ENCODE results near the gene DMD. TPM values are rescaled to one million over a fixed set of nuclear protein-coding genes. Genes with fewer than 3 reads are reported as not detected.

The DMD gene
- total RNA-seq, 1 donor from 2014 or later = 143 TPM

- no peaks in the 10 kb centered on the region for H3K9me3 ChIP-seq (replicated peaks)
- no peak overlapping the region for H3K27ac ChIP-seq (replicated peaks)
- intact Hi-C loops (cut with micrococcal nuclease) = no loop called here
- no peaks in the 10 kb centered on the region for H3K27me3 ChIP-seq (ENCODE audit: low read depth)
- H3K4me1 ChIP-seq = no peaks in the 10 kb centered on the region
- no peak for DNase-seq
- H3K4me3 ChIP-seq = no peak overlapping the region
- no peak for TF ChIP-seq CTCF (IDR thresholded peaks at IDR 0.05; ENCODE audit: borderline replicate concordance)
- peaks cover 18% of the 10 kb centered on the region for H3K36me3 ChIP-seq
Observed at GRCh38 chrX:31138124-31138523, 2073.2 kb downstream of the DMD start.

- peaks cover 7% of the 10 kb centered on the region for H3K4me1 ChIP-seq
- no peaks in the 10 kb centered on the region for H3K9me3 ChIP-seq (replicated peaks)
- no peak overlapping the region for H3K4me3 ChIP-seq
- no peak overlapping the region for H3K27ac ChIP-seq (replicated peaks)
- intact Hi-C loops (cut with micrococcal nuclease) = no loop called here
- DNase-seq = no peak
- H3K27me3 ChIP-seq (ENCODE audit: low read depth) = no peaks in the 10 kb centered on the region
- no peak for TF ChIP-seq CTCF (IDR thresholded peaks at IDR 0.05; ENCODE audit: borderline replicate concordance)
- peaks cover 14% of the 10 kb centered on the region for H3K36me3 ChIP-seq
Observed at GRCh38 chrX:31136144-31136611, 2075.2 kb downstream of the DMD start.

DNA sequence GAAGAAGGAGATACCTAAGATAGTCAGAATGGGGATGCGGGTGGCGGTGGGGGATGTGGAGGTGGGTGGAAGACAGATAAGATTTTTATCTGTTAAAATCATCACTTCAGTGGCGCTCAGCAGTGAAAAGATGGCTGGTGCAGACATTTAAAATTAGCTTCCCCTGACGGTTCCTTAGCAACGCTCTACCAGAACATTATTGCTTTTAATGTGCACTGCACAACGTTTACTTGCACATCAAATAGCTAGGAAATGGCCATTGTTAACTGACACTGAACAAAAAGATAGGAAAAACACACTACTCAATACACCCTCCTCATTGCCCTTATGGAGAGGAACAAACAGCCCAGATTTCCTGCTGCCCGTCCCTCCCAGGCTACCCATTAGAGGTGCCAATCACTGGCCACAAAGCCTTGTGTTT is 2078.5 kb downstream of the DMD start:
- no peak for TF ChIP-seq CTCF (IDR thresholded peaks at IDR 0.05; ENCODE audit: borderline replicate concordance)
- peaks cover 9% of the 10 kb centered on the region for H3K36me3 ChIP-seq
- H3K27me3 ChIP-seq (ENCODE audit: low read depth) = no peaks in the 10 kb centered on the region
- no peak overlapping the region for H3K4me3 ChIP-seq
- no peak overlapping the region for H3K27ac ChIP-seq (replicated peaks)
- no peaks in the 10 kb centered on the region for H3K9me3 ChIP-seq (replicated peaks)
- H3K4me1 ChIP-seq = peaks cover 25% of the 10 kb centered on the region
- DNase-seq = no peak
- intact Hi-C loops (cut with micrococcal nuclease) = no loop called here

GRCh38 chrX:31130457-31131220 is 2080.7 kb downstream of the DMD start:
- no peaks in the 10 kb centered on the region for H3K9me3 ChIP-seq (replicated peaks)
- H3K4me1 ChIP-seq = peaks cover 32% of the 10 kb centered on the region
- no peaks in the 10 kb centered on the region for H3K27me3 ChIP-seq (ENCODE audit: low read depth)
- DNase-seq = no peak
- no peak overlapping the region for H3K4me3 ChIP-seq
- peaks cover 5% of the 10 kb centered on the region for H3K36me3 ChIP-seq
- intact Hi-C loops (cut with micrococcal nuclease) = no loop called here
- peak overlapping the region; percentile 5 for H3K27ac ChIP-seq (replicated peaks)
- TF ChIP-seq CTCF (IDR thresholded peaks at IDR 0.05; ENCODE audit: borderline replicate concordance) = no peak

- Histone ChIP-seq H3K36me3 (peaks cover 5% of the 10 kb centered on the region), H3K27ac (replicated peaks) (peak overlapping the region; percentile 42), H3K9me3 (replicated peaks) (no peaks in the 10 kb centered on the region), H3K4me1 (peaks cover 49% of the 10 kb centered on the region), H3K4me3 (no peak overlapping the region), H3K27me3 (ENCODE audit: low read depth) (no peaks in the 10 kb centered on the region)
- intact Hi-C loops (cut with micrococcal nuclease) = no loop called here
- TF ChIP-seq CTCF (IDR thresholded peaks at IDR 0.05; ENCODE audit: borderline replicate concordance) = no peak
- DNase-seq = no peak
Observed at GRCh38 chrX:31128855-31129254, 2082.5 kb downstream of the DMD start.
